Stimulated activated CD8-positive, alpha-beta memory T cell treated with anti-CD3 and anti-CD28 coated beads, Interleukin-7, amount 100 ng/mL, for 48 hours (primary cell): ENCODE data around the gene CCR7.

Experiments
- DNase-seq, 2 donors: peaks; one replicate each; pipeline ENCODE4 v3.0.0-alpha.2; 2020; ENCODE audit warnings: low read depth in 1 of 2; ENCODE audit errors: extremely low read depth in 1 of 2

Gene CCR7

DNA sequence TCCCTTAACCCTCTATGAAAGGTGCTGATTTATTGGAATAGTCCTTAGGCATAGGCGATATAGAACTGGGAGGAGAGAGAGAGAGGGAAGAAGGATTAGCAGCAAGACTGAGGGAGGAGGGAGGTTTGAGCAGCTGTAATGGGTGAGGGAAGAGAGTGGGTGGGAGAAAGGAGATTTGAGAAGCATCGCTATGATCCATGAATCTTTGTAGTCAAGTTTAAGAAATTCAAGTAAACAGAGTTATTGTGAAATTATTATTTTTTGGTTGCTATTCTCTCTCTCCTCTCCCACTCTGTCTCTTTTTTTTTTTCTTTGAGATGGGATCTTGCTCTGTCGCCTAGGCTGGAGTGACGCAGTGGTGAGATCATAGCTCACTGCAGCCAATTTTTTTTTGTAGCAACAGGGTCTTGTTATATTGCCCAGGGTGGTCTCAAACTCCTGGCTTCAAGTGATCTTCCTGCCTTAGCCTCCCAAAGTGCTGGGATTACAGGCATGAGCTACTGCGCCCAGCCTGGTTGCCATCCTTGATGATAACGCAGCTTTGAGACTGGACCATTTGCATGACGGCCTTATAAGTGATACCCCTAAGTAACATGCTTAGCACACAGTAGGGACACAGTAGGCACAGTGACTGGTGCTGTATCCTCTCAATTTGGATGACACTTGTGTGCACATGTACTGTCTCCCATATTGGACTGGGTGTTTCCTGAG, 42.9 kb downstream of the CCR7 start:
- no peak for DNase-seq

DNA sequence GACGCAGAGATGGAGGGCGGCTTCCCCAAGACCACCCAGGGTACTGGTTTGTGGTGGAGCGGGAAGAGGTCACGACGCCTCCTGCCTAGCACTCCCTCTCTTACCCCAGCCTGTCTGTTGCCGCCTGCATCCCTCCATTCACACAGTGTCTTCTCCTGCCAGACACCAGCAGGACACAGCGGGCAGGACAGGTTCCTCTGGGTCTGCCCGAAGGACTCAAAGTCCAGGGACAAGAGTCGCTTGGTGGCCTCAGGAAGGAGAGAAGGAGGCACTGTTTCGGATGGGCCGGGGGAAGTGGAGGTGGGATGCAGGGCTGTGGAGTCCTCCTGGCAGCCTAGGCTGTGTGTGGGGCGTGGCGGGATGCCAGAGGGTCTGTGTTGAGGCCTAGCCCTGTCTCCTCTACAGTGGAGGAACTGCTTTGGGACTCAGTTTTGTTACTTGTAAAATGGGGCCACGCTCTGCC, 44.2 kb downstream of the CCR7 start:
- no peak for DNase-seq

- no peak for DNase-seq
Observed at GRCh38 chr17:40519089-40519775, 46.0 kb downstream of the CCR7 start.

DNA sequence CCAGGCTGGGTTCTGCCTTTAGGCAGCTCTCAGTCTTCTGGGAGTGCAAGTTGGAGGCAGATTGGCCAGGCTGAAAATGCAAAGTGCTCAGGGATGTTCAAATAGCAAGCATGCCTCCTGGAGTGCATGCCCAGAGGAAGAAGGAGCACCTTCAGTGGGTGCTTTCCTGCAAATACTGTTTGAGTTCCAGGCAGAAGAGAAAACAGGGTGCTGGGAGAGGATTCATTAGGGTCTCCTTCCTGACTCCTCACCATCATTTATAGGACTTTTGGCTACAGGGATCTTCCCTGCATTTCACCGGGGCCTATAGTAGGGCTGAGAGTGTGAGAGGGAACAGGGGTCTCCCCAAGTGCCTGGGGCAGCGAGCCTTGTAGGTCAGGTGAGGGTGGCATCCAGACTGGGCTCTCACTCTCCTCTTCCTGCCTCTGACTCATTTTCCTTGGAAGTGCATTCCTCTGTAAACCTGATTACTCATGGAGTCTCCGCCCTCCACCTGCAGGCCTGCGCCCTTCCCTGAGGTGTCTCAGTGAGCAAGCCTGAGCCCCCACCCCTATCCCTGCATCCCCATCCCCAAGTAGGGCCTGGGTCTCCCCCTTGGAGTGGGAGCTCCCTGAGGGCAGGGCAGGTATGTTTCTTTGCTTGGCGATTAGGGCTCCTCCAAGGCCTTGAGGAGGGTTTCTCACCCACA, 46.7 kb downstream of the CCR7 start:
- no peak for DNase-seq

- no peak for DNase-seq
Observed at GRCh38 chr17:40517981-40518380, 47.3 kb downstream of the CCR7 start.

DNA sequence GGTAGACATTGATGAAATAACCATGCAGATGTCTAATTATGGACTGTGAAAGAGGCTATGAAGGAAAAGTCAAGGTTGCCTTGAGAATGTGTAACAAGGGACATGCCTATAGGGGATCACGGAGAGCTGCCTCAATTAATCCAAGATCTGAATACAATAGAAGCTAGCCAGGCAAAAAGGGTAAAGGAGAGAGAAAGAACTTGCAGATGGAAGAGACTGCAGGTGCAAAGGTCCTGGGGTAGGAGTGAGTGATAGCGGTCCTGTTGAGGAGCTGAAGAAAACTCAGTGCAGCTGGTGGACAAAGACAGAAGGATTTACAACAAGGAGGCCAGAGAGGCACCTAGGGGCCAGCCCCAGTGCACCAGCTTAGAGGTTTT, 48.0 kb downstream of the CCR7 start:
- DNase-seq: no peak

GRCh38 chr17:40516581-40517285, 48.5 kb downstream of the CCR7 start:
- DNase-seq: peak; percentile 37 to 44

- DNase-seq: no peak
Observed at GRCh38 chr17:40515491-40516041, 49.7 kb downstream of the CCR7 start.

- no peak for DNase-seq
Observed at GRCh38 chr17:40515011-40515410, 50.3 kb downstream of the CCR7 start.

DNA sequence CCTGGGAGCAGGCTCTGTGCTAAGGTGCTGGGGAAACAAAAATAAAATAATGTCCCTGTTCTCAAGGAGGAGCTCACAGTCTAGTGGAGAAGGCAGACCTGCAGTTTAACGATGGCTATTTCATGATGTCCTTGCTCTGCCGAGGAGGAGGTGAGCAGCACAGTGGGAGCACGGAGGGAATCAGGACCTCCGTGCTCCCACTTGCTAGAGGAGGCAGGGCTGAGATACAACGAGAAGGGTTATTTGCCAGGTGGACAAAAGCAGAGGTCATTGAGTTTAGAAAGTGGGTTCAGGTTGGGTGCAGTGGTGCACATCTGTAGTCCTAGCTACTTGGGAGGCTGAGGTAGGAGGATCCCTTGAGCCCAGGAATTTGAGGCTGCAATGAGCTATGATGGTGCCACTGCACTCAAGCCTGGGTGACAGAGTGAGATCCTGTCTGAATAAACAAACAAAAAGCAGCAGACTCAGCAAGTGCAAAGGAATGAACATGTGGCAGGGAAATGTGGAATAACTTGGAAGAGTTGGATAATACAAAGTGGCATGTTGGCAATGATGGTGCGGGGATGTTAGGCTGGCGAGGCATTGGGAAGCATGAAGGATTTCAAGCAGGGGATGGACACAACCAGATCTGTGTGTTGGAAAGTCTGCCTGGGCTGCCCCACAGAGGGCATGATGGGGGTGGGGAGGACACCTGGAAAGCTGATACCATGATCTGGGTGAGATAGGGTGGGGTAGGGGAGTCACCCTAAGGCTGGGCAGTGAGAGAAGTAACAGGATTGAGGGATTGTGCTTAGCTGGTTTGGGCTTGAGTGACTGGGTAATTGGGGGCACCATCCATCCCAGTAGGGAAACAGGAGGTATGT, 51.0 kb downstream of the CCR7 start:
- no peak for DNase-seq

GRCh38 chr17:40511667-40512220, 53.5 kb downstream of the CCR7 start:
- DNase-seq: no peak

DNA sequence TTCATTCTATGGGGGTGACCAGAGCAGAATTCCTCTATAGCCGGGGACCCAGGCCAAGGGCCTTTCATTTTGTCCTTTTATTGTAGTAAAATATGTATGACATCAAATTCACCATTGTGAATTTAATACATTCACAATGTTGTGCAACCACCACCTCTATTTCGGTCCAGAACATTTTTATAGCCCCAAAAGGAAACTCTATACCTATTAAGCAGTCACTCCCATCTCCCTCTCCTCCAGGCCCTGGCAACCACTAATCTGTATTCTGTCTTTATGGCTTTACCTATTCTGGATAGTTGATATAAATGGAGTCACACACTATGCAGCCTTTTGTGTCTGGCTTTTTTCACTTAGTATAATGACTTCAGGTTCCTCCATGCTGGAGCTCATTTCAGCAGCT, 54.1 kb downstream of the CCR7 start:
- DNase-seq: no peak

- no peak for DNase-seq
Observed at GRCh38 chr17:40510328-40510648, 55.0 kb downstream of the CCR7 start.

DNA sequence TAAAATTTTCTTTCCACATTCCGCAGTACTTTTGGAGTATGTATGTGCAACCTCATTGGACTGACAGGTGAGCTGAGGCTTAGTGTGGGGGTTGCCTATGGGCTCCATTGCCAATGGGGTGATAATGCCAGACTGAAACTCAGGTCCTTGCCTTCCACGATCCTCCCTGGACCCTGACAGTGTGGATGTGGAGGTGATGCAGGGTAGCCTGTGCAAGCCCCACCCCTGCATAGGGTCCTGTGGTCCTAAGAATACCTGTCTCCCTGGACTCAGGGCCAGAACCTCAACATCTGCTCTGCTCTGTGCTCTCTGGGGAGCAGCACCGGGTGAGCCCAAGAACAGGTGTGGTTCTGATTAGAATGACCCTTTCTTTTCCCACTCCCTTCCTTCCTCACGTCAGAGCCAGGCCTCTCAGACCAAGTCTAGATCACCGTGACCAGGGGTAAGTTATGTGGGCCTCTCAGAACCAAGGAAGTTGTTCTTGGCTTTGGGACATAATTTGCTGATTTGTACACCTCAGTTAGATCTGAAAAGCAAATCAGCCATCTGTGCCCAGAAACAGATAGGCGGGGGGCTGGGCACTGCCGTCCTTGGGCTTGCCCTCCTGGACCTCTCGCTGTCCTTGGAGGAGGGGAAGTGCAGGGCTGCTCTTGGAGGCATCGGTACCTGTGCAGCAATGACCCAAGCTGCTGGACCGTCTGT, 55.5 kb downstream of the CCR7 start:
- DNase-seq: no peak

GRCh38 chr17:40506786-40507185, 58.5 kb downstream of the CCR7 start:
- DNase-seq: no peak
